GM13977 (cell line): ENCODE measurements around the gene MBLAC1.

Experiments
- DNase-seq: peaks from one replicate; pipeline ENCODE4 v3.0.0; 2012; ENCODE audit warnings: low spot score
- CTCF ChIP-seq: IDR thresholded peaks from 2 replicates; pipeline ENCODE4 v1.5.1; 2012; ENCODE audit warnings: mild to moderate bottlenecking, control low read depth; ENCODE audit not compliant: insufficient read depth; ENCODE audit errors: extremely low read depth, missing control alignments
- in situ Hi-C: fragments of 300-500 bp; cut with MboI; formaldehyde crosslinking; loops from one replicate; pipeline ENCODE4 v1.12.0; 2022; ENCODE audit warnings: low sequenced_read_pairs, low pct_unique_long_range_greater_than_20kb, mixed read lengths, inconsistent platforms; ENCODE audit not compliant: unreplicated experiment

MBLAC1 gene

DNA sequence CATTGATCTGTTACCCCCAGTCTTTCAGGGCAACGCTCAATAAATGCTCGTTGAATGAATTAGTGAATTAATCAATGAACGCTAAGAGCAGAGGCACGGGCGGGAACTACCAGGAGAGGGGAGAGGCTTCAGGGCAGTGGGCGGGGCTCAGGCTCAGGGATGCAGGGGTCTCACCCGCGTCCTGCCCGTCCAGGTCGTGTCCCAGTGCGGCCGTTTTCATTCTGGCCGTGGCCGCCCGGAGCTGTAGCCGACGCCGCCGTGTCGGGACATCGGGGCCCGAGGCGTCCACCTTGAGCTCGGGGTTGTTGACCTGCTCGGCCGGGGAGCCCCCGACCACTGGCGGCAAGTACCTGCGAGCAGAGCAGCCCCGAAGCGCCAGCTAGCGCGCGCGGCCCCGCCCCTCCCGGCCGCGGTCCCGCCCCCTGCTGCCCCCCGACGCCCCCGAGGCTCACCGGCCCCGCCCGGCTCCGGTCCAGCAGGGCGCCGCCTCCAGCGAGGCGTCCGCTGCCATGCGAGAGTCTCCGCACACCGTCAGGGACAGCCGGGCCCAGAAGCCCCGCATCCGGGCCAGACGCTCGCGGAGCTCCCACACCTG lies 44.4 kb downstream of the MBLAC1 start:
- DNase-seq = peak; percentile 69
- in situ Hi-C loops = no loop called here
- no peak for TF ChIP-seq CTCF

DNA sequence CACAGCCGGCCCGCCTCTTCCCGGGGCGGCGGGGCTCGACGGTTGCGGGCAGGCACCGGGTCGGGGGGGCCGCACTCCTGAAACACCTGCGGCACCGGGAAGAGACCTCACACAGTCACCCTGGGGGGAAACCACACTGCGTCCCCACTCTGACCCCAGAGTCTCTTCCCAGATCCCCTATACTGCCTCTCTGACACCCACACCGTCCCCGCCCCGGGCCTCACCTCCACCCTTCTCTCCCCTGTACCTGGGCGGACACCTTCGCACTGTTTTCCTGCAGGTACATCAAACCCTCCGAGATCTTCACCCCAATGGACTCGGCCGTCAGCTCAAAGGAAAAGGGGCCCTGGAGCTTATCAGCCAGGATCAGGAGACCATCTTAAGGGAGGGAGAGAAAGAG lies 45.1 kb downstream of the MBLAC1 start:
- no peak for TF ChIP-seq CTCF
- in situ Hi-C loops = no loop called here
- no peak for DNase-seq

DNA sequence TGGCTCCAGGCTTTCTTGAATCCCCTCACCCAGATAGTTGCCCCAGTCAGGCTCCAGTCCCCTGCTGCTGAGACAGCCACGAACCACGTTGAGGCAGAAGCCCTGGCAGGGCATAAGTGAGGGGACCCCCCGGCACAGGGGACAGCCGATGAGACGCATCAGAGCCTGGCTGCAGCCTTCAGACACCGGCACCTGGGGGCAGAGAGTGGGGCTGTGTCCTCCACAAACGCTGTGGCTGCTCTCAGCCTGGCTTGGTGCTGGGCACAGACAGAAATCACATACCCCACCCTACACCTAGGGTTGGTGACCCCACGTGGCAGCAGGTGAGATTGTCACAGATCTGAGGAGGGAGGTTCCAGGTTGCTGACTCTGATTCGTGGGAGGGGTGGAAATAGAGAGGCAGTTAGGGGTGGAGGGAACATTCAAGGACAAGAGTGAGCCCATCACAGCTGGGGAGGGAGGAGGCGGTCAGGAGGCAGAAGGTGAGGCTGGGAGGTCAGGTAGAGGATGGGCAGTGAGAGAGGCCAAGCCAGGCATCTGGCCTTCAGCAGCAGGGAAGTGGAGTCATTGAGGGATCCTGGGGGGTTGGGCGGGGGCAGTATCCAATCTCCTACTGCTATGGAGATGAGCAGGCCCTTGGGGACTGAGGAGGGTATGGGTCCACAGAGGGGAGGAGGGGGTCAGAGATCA lies 47.2 kb downstream of the MBLAC1 start:
- in situ Hi-C loops = no loop called here
- peak; percentile 17 for DNase-seq

GRCh38 chr7:100174582-100174981 lies 47.8 kb downstream of the MBLAC1 start:
- in situ Hi-C loops = no loop called here
- no peak for TF ChIP-seq CTCF
- peak; percentile 8 for DNase-seq

More for the DNA sequence above, 47.2 kb downstream of the MBLAC1 start:
- TF ChIP-seq CTCF = no peak

DNA sequence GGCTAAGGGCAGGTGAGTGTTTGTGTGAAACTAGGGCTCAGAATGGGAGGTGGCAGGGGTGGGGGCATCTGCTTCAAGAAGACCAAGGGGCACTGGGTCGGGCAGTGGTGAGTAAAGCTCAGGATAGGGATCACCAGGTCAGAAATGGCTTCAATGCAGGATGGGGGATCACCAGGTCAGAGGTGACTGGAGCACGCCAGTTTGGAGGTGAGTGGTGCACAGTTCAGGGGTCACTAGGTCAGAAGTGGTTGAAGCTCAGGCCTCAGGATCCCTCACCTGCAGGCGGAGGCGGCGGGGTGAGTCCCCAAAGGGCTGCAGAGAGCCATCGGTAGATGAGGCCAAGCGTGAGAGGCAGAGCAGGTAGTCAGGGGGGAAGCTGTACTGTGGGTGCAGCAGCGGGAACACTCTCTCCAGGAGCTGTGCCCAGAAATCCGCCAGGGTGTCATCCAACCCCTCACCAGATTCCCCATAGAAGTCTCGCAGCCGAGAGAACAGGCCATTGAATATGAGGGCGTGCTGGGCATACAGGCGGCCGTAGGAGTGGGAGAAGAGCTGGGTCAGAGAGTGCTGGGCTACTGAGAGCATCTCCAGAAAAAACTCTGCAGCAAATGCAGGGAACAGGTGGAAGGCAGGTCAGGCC lies 48.6 kb downstream of the MBLAC1 start:
- no peak for TF ChIP-seq CTCF
- no peak for DNase-seq
- in situ Hi-C loops = no loop called here

DNA sequence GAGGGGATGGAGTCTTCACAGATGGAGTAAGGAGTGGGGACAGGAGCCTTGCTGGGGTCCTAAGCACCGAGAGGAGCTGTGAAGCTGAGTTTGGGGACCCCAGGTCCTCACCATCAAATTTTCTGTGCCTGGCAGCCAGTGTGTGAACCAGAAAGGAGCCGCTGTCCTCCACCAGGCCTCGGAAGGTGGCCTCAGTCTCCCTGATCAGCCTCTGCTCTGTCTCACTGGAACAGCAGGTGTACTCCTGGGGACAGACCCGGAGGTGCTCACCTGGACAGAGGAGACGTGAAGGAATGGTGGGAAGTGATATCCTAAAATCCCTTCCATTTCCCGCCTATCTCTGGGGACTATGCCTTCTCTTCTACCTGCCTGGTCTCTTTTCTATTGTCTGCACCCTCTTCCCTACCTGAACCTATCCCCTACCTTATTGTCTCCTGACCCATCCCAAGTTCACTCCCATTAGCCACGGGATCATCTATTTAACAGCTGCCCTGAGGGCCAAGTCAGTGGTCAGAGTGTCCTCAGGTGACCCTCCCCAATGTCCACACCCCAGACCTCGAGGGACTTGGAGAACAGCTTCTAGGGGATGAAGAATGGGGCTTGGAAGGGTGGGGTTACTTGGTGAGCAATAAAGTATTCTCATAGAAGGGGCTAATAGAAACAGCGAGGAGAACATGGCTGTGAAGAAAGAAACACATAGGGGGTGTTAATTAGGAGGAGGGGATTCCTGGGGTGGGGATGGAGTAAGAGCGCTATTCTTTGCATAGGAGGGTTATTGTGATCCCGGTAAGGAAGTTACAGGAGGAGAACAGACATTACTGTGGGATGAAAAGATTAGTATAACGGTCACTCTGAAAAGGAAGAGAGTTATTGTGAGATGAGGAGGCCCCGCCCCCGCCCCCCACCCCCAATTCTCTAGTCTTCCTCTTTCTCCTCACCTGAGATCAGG lies 49.6 kb downstream of the MBLAC1 start:
- in situ Hi-C loops = no loop called here
- peak; percentile 8 for DNase-seq
- no peak for TF ChIP-seq CTCF
